ENCODE data around the gene SLC7A7. TPM values are rescaled to one million over a fixed set of nuclear protein-coding genes. Genes with fewer than 3 reads are reported as not detected.

The SLC7A7 gene
- total RNA-seq, 6 experiments from 2014 or later, result 6.2 to 11.4 (median 7.3) TPM

DNA sequence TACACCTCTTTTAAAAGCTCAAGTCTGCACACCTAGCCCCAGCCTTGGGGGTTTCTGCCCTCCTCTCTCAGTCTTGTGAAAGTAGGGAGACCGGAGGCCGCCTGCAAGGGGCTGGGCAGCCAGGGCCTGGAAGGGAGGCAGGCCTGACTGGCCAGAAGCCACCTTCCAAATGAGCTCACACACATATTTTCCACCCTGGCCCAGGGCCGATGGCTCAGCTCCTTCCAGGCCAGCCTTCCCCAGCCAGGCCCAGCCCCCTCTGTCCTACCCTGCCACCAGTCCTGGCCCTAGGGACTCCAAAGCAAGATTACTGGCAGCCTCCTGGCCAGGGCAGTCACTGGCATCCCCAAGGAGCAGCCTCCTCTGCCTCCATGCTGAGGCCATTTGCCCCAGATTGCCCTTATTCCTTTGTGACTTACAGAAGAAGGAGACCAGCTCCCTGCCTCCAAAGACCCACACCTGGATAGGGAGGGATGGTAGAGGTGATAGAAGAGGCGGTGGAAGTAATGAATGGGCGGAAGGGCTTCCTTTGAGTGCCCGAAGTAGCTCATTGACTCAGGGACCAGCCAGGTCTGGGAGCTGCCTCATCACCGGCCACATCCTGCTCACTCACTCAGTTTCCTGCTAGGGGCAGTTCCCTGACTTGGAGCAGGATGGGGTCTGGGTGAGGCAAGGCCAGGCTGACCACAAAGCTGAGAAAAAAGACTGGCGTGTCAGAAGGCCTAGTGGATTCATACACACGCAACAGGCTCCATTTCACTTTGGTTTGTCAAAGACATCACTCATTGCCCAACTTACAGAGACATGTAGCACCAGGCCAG is 35.9 kb upstream of the SLC7A7 start:
- Histone ChIP-seq H3K27ac (peak overlapping the region in 2 of 3 donors; percentile 21 to 53), H3K36me3 (no peaks in the 10 kb centered on the region), H3K4me3 (no peak overlapping the region), H3K27me3 (no peaks in the 10 kb centered on the region), H3K4me1 (no peaks in the 10 kb centered on the region), H3K9me3 (no peaks in the 10 kb centered on the region)
- peak in 1 of 4 donors; percentile 54 for ATAC-seq
- WGBS (ENCODE audit: insufficient coverage, low coverage, low lambda C conversion rate, missing lambda C conversion rate), result 63% methylated on average over 4 of the region's 9 CpGs
- intact Hi-C loops (cut with DNase I), result no loop called here
- TF ChIP-seq POLR2A (IDR thresholded peaks at IDR 0.05) (no peak), CTCF (IDR thresholded peaks at IDR 0.05) (no peak)
- peak; percentile 63 to 78 (median 74) for DNase-seq

GRCh38 chr14:22849212-22849819 is 34.1 kb upstream of the SLC7A7 start:
- ATAC-seq (no peak), DNase-seq (peak in 1 of 3 donors; percentile 45)
- H3K27ac ChIP-seq, result peak overlapping the region in 1 of 3 donors; percentile 47
- intact Hi-C loops (cut with DNase I), result no loop called here
- H3K27me3 ChIP-seq, result no peaks in the 10 kb centered on the region
- H3K36me3 ChIP-seq, result peaks cover 0 to 6% (median 0%) of the 10 kb centered on the region in 4 donors
- no peaks in the 10 kb centered on the region for H3K4me1 ChIP-seq
- 76% methylated on average over 7 of the region's 19 CpGs for WGBS (ENCODE audit: insufficient coverage, low coverage, low lambda C conversion rate, missing lambda C conversion rate)
- TF ChIP-seq POLR2A (IDR thresholded peaks at IDR 0.05) (no peak), CTCF (IDR thresholded peaks at IDR 0.05) (no peak)
- H3K4me3 ChIP-seq, result no peak overlapping the region
- H3K9me3 ChIP-seq, result no peaks in the 10 kb centered on the region

GRCh38 chr14:22848351-22849164 is 33.3 kb upstream of the SLC7A7 start:
- H3K27me3 ChIP-seq, result no peaks in the 10 kb centered on the region
- no peak for TF ChIP-seq CTCF (IDR thresholded peaks at IDR 0.05)
- no peak for TF ChIP-seq POLR2A (IDR thresholded peaks at IDR 0.05)
- H3K9me3 ChIP-seq, result no peaks in the 10 kb centered on the region
- intact Hi-C loops (cut with DNase I), result no loop called here
- DNase-seq (peak in 1 of 3 donors; percentile 59), ATAC-seq (peak; percentile 8 to 23 (median 12))
- WGBS (ENCODE audit: insufficient coverage, low coverage, low lambda C conversion rate, missing lambda C conversion rate), result 51% methylated on average over 9 of the region's 12 CpGs
- H3K4me1 ChIP-seq, result no peaks in the 10 kb centered on the region
- no peak overlapping the region for H3K4me3 ChIP-seq
- peaks cover 0 to 8% (median 0%) of the 10 kb centered on the region in 4 donors for H3K36me3 ChIP-seq
- H3K27ac ChIP-seq, result peak overlapping the region in 1 of 3 donors; percentile 65

DNA sequence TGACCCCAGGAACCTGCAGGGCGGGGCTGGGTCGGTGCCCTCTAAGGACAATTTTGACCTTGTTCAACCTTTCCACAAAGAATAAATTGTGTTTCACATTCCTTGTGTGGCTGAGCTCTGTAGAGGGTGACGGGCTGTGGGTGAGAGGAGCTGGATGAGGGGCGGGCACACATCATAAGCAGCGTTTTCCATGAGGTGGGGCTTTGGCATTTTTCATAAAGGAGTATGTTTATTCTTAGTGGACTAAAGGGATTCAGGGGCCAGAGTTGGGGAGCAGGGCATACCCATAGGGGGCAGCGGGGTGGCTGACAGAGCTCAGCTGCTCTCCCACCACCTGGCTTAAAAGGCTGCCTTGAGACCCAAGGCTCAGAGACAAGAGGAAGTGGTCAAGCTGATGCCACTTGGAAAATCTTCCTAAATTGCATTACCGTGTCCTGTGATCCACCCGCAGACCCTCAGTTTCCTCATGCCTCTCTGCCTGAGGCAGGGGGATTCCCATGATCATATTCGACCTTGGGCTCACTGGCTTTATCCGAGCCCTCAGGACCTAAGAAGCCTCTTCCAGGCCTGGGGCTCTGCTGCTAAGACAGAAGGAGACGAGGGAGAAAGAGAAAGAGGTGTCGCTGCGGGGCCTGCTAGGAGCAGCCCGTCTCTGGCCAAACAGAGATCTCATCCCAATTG is 32.6 kb upstream of the SLC7A7 start:
- DNase-seq (peak in 1 of 3 donors; percentile 27), ATAC-seq (no peak)
- intact Hi-C loops (cut with DNase I), result no loop called here
- Histone ChIP-seq H3K9me3 (no peaks in the 10 kb centered on the region), H3K27ac (peak overlapping the region in 1 of 3 donors; percentile 65), H3K4me3 (no peak overlapping the region), H3K4me1 (no peaks in the 10 kb centered on the region), H3K27me3 (no peaks in the 10 kb centered on the region), H3K36me3 (peaks cover 0 to 8% (median 1%) of the 10 kb centered on the region in 4 donors)
- TF ChIP-seq POLR2A (IDR thresholded peaks at IDR 0.05) (no peak), CTCF (IDR thresholded peaks at IDR 0.05) (no peak)
- WGBS (ENCODE audit: insufficient coverage, low coverage, low lambda C conversion rate, missing lambda C conversion rate), result 41% methylated on average over 6 of the region's 14 CpGs

Measured in right lobe of liver (tissue), 6 donors.